ENCODE measurements around the gene ID2.

Gene ID2

GRCh38 chr2:8722986-8723385, 41.1 kb downstream of the ID2 start (continued):
- TF ChIP-seq PRDM2 (tag by site-specific recombination; IDR thresholded peaks at IDR 0.05; ENCODE audit: borderline replicate concordance) (no peak), ZNF837 (tag by site-specific recombination; IDR thresholded peaks at IDR 0.05) (no peak)

- Histone ChIP-seq H3K4me3 (ENCODE audit: low read depth, low read length) (no peak overlapping the region), H3K4me1 (ENCODE audit: control insufficient read depth, insufficient read depth, low read length) (no peaks in the 10 kb centered on the region), H3K36me3 (ENCODE audit: control insufficient read depth in 2 of 2, insufficient read depth in 1 of 2, low read length in 2 of 2) (peaks cover 0 to 14% of the 10 kb centered on the region in 2 experiments; a peak in 1 of 3 replicates), H3K27ac (ENCODE audit: extremely low read depth, low read depth, low read length) (no peak overlapping the region), H3K9me3 (ENCODE audit: control insufficient read depth, insufficient read depth, low read depth, low read length) (no peaks in the 10 kb centered on the region)
- CTCF ChIA-PET, result interaction anchor here (0.5 to 0.7 kb wide), 2 partner anchors 489 to 733 kb away, joined by 3 to 4 read pairs; no protein-coding TSS in a partner anchor
- no peak for TF ChIP-seq AEBP2 (tag by site-specific recombination; IDR thresholded peaks at IDR 0.05; ENCODE audit: borderline replicate concordance)
- TF ChIP-seq ZNF398 (tag by site-specific recombination; IDR thresholded peaks at IDR 0.05), result no peak
- 0 out of 2 replicates have a peak, but pooled peaks have one; percentile 19 for TF ChIP-seq ZNF692 (tag by site-specific recombination; IDR thresholded peaks at IDR 0.05)
- POLR2A ChIA-PET, result no interaction called here
These were observed 44.0 kb downstream of the ID2 start for GRCh38 chr2:8725838-8726237.

- Histone ChIP-seq H3K9me3 (ENCODE audit: control insufficient read depth, insufficient read depth, low read depth, low read length) (no peaks in the 10 kb centered on the region), H3K4me1 (ENCODE audit: control insufficient read depth, insufficient read depth, low read length) (no peaks in the 10 kb centered on the region), H3K36me3 (ENCODE audit: control insufficient read depth in 2 of 2, insufficient read depth in 1 of 2, low read length in 2 of 2) (peaks cover 12 to 38% of the 10 kb centered on the region in 2 experiments), H3K27ac (ENCODE audit: extremely low read depth, low read depth, low read length) (no peak overlapping the region), H3K4me3 (ENCODE audit: low read depth, low read length) (no peak overlapping the region)
- ChIA-PET CTCF (no interaction called here), POLR2A (no interaction called here)
- TF ChIP-seq CTCF (tag by site-specific recombination; IDR thresholded peaks at IDR 0.05) (no peak), ZFP37 (tag by site-specific recombination; IDR thresholded peaks at IDR 0.05) (no peak), ZSCAN30 (tag by site-specific recombination; IDR thresholded peaks at IDR 0.05) (no peak), AEBP2 (tag by site-specific recombination; IDR thresholded peaks at IDR 0.05; ENCODE audit: borderline replicate concordance) (no peak), ZNF416 (tag by site-specific recombination; IDR thresholded peaks at IDR 0.05) (no peak), ZNF571 (tag by site-specific recombination; IDR thresholded peaks at IDR 0.05) (no peak), ZBTB1 (tag by site-specific recombination; IDR thresholded peaks at IDR 0.05) (no peak), ZXDB (tag by site-specific recombination; IDR thresholded peaks at IDR 0.05) (no peak), ZNF558 (tag by site-specific recombination; IDR thresholded peaks at IDR 0.05) (no peak)
These were observed 46.6 kb downstream of the ID2 start for GRCh38 chr2:8728305-8729015.
